Uterus (tissue), 4 donors: Measurements from ENCODE around the gene ADAMTS2. TPM values are rescaled to one million over a fixed set of nuclear protein-coding genes. Genes with fewer than 3 reads are reported as not detected.

Experiments used
- DNase-seq, 2 donors: peaks; one replicate each; pipeline ENCODE4 v3.0.0-alpha.2; 2019 to 2020
- H3K27ac ChIP-seq, 2 donors: fragments of 200-600 bp; sonication (generic); 1 replicate in 1 of 2; 2 replicates in 1 of 2; pipeline ENCODE4 v1.5.1; 2016 to 2018
- H3K27me3 ChIP-seq, 2 donors: fragments of 200-600 bp; sonication (generic); one replicate each; pipeline ENCODE4 v1.5.1; 2018 to 2019; ENCODE audit warnings: control low read depth in 1 of 2
- H3K36me3 ChIP-seq, 2 donors: fragments of 200-600 bp; sonication (generic); one replicate each; pipeline ENCODE4 v1.5.1; 2019; ENCODE audit warnings: control low read depth in 1 of 2
- H3K4me1 ChIP-seq, 2 donors: fragments of 200-600 bp; sonication (generic); one replicate each; pipeline ENCODE4 v1.5.1; 2018 to 2019; ENCODE audit warnings: control low read depth in 1 of 2
- H3K4me3 ChIP-seq, 2 donors: fragments of 200-600 bp; sonication (generic); 1 replicate in 1 of 2; 2 replicates in 1 of 2; pipeline ENCODE4 v1.5.1; 2018 to 2019; ENCODE audit warnings: mild to moderate bottlenecking in 1 of 2
- H3K9me3 ChIP-seq, 2 donors: fragments of 200-600 bp; sonication (generic); one replicate each; pipeline ENCODE4 v1.5.1; 2019; ENCODE audit warnings: control low read depth in 1 of 2
- CTCF ChIP-seq, 4 experiments: fragments of 200-600 bp in 2 of 4; fragments of 450-650 bp in 2 of 4; sonication (generic) in 2 of 4; IDR thresholded peaks; one replicate each; pipeline ENCODE4 v1.5.1; 2016 to 2019; ENCODE audit warnings: antibody characterized with exemption in 4 of 4, mild to moderate bottlenecking in 2 of 4, moderate library complexity in 1 of 4
- POLR2A ChIP-seq, 2 donors: fragments of 450-650 bp; IDR thresholded peaks; one replicate each; pipeline ENCODE4 v1.6.1; 2016; ENCODE audit warnings: antibody characterized with exemption in 2 of 2, mild to moderate bottlenecking in 1 of 2, moderate library complexity in 1 of 2
- intact Hi-C: fragments of 100-400 bp; cut with DNase I; formaldehyde crosslinking; loops from one replicate; pipeline ENCODE4 v1.15.1; 2023; ENCODE audit warnings: low total_unique reads
- total RNA-seq, 4 donors: library from RNA; depleted of rRNA in 3 of 4; stranded (reverse); fragments of >200 nt in 3 of 4; gene quantifications; one replicate each; pipeline versions ENCODE4 v1.1.0 to v1.2.4, GENCODE V29; 2014 to 2023
- donor health status: DM: yes; HTN: yes; CAD: no.

The ADAMTS2 gene
- total RNA-seq, 4 donors from 2014 or later = 4.1 to 97.1 (median 40.3) TPM

DNA sequence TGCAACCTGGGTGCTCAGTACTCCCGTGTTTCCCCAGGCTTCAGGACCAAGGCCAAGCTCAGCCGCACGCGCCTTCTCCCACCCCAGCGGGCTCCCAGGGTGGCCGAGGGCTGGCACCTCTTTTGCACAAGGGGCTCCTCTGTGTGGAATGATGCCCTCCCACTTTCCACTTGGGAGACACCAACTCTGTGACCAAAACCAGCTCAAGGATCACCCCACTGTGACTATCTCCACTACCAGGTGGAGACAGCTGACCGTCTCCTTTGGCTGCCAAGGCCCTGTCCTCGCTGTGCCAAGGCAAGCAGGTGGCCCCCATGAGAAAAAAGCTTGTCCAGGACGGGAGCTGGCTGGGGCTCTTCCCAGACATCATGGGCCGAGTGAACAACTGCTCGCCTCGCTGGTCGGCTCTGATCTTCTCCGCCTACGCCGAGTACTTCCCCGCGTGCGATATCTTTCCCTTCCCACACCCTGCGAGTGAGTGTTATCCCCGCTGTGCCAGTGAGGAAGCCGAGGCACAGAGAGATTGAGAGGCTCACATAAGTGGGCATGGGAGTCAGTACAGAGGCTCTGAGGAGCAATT is 152.3 kb downstream of the ADAMTS2 start:
- Histone ChIP-seq H3K27ac (no peak overlapping the region), H3K9me3 (no peaks in the 10 kb centered on the region), H3K4me1 (no peaks in the 10 kb centered on the region), H3K27me3 (no peaks in the 10 kb centered on the region), H3K4me3 (no peak overlapping the region), H3K36me3 (no peaks in the 10 kb centered on the region)
- no peak for TF ChIP-seq POLR2A (IDR thresholded peaks at IDR 0.05)
- no peak for TF ChIP-seq CTCF (IDR thresholded peaks at IDR 0.05)
- no peak for DNase-seq
- intact Hi-C loops = loop anchor here (10.0 kb wide), 1 partner anchor 162 kb away; no protein-coding TSS in a partner anchor

GRCh38 chr5:179192185-179192890 is 152.9 kb downstream of the ADAMTS2 start:
- Histone ChIP-seq H3K4me3 (no peak overlapping the region), H3K9me3 (no peaks in the 10 kb centered on the region), H3K27me3 (no peaks in the 10 kb centered on the region), H3K4me1 (no peaks in the 10 kb centered on the region), H3K27ac (no peak overlapping the region), H3K36me3 (no peaks in the 10 kb centered on the region)
- TF ChIP-seq CTCF (IDR thresholded peaks at IDR 0.05) (no peak), POLR2A (IDR thresholded peaks at IDR 0.05) (no peak)
- no peak for DNase-seq
- intact Hi-C loops = loop anchor here (10.0 kb wide), 1 partner anchor 162 kb away; no protein-coding TSS in a partner anchor

- Histone ChIP-seq H3K4me3 (no peak overlapping the region), H3K27ac (no peak overlapping the region), H3K36me3 (no peaks in the 10 kb centered on the region), H3K4me1 (no peaks in the 10 kb centered on the region), H3K9me3 (no peaks in the 10 kb centered on the region), H3K27me3 (no peaks in the 10 kb centered on the region)
- DNase-seq = no peak
- intact Hi-C loops = loop anchor here (10.0 kb wide), 1 partner anchor 163 kb away; no protein-coding TSS in a partner anchor
- no peak for TF ChIP-seq POLR2A (IDR thresholded peaks at IDR 0.05)
- no peak for TF ChIP-seq CTCF (IDR thresholded peaks at IDR 0.05)
Measured at GRCh38 chr5:179191506-179192184, 153.6 kb downstream of the ADAMTS2 start.

DNA sequence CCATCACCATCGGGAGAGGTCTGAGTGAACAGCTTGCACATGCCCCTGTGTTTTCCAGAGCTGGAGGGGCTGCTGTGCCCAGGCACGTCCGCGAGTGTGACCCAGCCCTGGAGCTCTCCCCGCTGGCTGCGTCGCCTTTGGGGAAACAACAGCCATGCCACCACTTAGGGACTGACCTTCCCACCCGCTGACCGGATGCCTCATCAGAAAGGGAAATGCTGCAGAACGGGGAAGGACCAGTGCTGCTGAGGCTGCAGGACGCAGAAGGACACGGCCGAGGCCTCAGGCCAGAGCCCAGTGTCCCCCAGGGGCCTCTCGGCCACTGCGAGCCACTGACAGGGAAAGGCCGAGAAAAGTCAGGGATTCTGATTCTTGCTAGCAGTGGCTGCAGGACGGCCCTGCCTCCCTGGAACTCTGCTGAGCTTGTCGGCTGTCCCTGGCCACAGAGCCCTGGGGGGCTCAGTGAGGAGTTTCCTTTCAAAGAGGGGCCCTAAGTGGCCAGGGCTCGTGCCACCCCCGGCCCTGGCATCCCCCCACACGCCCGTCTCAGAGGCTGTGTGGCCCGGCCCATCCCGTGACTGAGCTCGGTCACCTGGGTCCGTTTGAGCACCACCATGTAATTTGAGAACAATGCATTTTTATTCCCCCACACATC is 154.3 kb downstream of the ADAMTS2 start:
- no peak for DNase-seq
- H3K36me3 ChIP-seq = no peaks in the 10 kb centered on the region
- TF ChIP-seq CTCF (IDR thresholded peaks at IDR 0.05) (no peak), POLR2A (IDR thresholded peaks at IDR 0.05) (no peak)
- H3K27me3 ChIP-seq = no peaks in the 10 kb centered on the region
- H3K9me3 ChIP-seq = no peaks in the 10 kb centered on the region
- H3K4me3 ChIP-seq = no peak overlapping the region
- no peaks in the 10 kb centered on the region for H3K4me1 ChIP-seq
- no peak overlapping the region for H3K27ac ChIP-seq
- intact Hi-C loops = loop anchor here (10.0 kb wide), 1 partner anchor 164 kb away; no protein-coding TSS in a partner anchor
